Body of pancreas (tissue), 4 donors: ENCODE data around the gene KTN1. TPM values are rescaled to one million over a fixed set of nuclear protein-coding genes. Genes with fewer than 3 reads are reported as not detected.

ENCODE experiments used
- ATAC-seq: fragments of 150-250 bp; one replicate; pipeline ENCODE4 v1.9.1; 2016
- DNase-seq, 4 donors: peaks; one replicate each; pipeline ENCODE4 v3.0.0-alpha.2; 2019
- H3K27ac ChIP-seq, 4 donors: fragments of 200-600 bp; sonication (generic); 1 replicate in 3 of 4; 2 replicates in 1 of 4; pipeline versions ENCODE4 v1.5.1 to v1.6.1; 2016 to 2019; ENCODE audit warnings: mild to moderate bottlenecking in 1 of 4, mixed read lengths in 1 of 4, moderate library complexity in 1 of 4
- H3K27me3 ChIP-seq, 2 donors: fragments of 200-600 bp; sonication (generic); one replicate each; pipeline ENCODE4 v1.6.0; 2016; ENCODE audit warnings: mild to moderate bottlenecking in 1 of 2
- H3K36me3 ChIP-seq, 2 donors: fragments of 200-600 bp; sonication (generic); replicated peaks in 1 of 2; 2 replicates each; pipeline ENCODE4 v1.5.1; 2016; ENCODE audit warnings: low read depth in 2 of 2; ENCODE audit not compliant: insufficient read depth in 1 of 2
- H3K4me1 ChIP-seq: fragments of 200-600 bp; sonication (generic); one replicate; pipeline ENCODE4 v1.6.0; 2016
- H3K4me3 ChIP-seq, 2 donors: fragments of 200-600 bp; sonication (generic); 1 replicate in 1 of 2; 2 replicates in 1 of 2; pipeline ENCODE4 v1.5.1; 2016 to 2019
- H3K9me3 ChIP-seq, 3 donors: fragments of 200-600 bp; sonication (generic); 1 replicate in 2 of 3; 2 replicates in 1 of 3; pipeline ENCODE4 v1.5.1; 2016
- POLR2A ChIP-seq, 3 donors: fragments of 450-650 bp; IDR thresholded peaks; one replicate each; pipeline ENCODE4 v1.6.1; 2016; ENCODE audit warnings: antibody characterized with exemption in 3 of 3, mild to moderate bottlenecking in 2 of 3
- WGBS, 2 donors: methylation state at CpG; one replicate each; pipeline ENCODE4 v1.1.5; 2017; 5-methylcytosine and 5-hydroxymethylcytosine counted together
- intact Hi-C: fragments of 100-400 bp; cut with DNase I; formaldehyde crosslinking; loops from one replicate; pipeline ENCODE4 v1.15.1; 2023
- total RNA-seq, 2 donors: library from RNA; depleted of rRNA; stranded (reverse); fragments of >200 nt; gene quantifications; one replicate each; pipeline ENCODE4 v1.1.0, GENCODE V29; 2016
- TF ChIP-seq, protein P1 (sequence below), 7 experiments: fragments of 450-650 bp in 4 of 7; fragments of 200-600 bp in 3 of 7; sonication (generic) in 3 of 7; IDR thresholded peaks; one replicate each; pipeline ENCODE4 v1.5.1; 2016 to 2019; ENCODE audit warnings: antibody characterized with exemption in 7 of 7

The KTN1 gene
- total RNA-seq, 2 donors from 2014 or later = 57.0 to 91.8 TPM

DNA sequence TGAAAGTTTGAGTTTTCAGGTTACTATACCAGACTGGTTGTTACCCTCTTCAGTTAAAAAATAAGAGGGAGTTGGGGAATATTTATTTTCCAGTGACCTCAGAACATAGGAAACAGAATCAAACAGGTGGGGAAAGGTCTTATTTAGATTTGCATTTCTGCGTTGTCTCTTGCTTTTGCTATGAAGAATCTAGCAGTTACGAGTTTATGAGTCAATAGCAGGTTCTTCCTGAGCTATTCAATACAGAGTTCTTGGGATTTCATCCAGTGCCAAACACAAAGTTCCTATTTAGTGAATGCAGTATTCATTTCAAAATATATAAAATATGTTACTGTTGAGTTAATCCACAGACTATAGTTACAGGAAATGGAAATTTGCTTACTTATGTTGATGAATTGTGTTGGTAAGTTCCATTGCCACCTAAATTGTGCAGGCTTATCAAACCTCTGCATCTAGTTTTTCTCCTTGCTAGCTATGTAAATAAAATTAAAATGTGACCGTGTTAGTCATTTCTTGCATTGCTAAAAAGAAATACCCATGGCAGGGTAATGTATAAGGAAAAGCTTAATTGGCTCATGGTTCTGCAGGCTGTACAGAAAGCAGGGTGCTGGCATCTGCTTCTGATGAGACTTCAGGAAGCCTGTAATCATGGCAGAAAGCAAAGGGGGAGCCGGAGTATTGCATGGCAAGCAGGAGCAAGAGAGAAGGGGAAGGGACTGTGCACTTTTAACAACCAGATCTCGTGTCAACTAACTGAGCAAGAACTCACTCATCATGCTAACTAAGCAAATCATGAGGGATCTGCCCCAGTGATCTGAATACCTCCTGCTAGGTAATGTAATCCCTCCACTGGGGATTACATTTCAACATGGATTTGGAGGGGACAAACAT is 110.2 kb downstream of the KTN1 start:
- H3K36me3 ChIP-seq = no peaks in the 10 kb centered on the region
- no peaks in the 10 kb centered on the region for H3K9me3 ChIP-seq
- H3K4me3 ChIP-seq = no peak overlapping the region
- intact Hi-C loops = no loop called here
- no peaks in the 10 kb centered on the region for H3K27me3 ChIP-seq
- 79 to 81% methylated on average over 5 of the region's 5 CpGs for WGBS, 2 donors
- TF ChIP-seq, protein P1, sequence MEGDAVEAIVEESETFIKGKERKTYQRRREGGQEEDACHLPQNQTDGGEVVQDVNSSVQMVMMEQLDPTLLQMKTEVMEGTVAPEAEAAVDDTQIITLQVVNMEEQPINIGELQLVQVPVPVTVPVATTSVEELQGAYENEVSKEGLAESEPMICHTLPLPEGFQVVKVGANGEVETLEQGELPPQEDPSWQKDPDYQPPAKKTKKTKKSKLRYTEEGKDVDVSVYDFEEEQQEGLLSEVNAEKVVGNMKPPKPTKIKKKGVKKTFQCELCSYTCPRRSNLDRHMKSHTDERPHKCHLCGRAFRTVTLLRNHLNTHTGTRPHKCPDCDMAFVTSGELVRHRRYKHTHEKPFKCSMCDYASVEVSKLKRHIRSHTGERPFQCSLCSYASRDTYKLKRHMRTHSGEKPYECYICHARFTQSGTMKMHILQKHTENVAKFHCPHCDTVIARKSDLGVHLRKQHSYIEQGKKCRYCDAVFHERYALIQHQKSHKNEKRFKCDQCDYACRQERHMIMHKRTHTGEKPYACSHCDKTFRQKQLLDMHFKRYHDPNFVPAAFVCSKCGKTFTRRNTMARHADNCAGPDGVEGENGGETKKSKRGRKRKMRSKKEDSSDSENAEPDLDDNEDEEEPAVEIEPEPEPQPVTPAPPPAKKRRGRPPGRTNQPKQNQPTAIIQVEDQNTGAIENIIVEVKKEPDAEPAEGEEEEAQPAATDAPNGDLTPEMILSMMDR (IDR thresholded peaks at IDR 0.05) = no peak
- no peak for TF ChIP-seq POLR2A (IDR thresholded peaks at IDR 0.05)
- no peaks in the 10 kb centered on the region for H3K4me1 ChIP-seq
- ATAC-seq = no peak
- H3K27ac ChIP-seq = no peak overlapping the region
- no peak for DNase-seq

- H3K9me3 ChIP-seq = no peaks in the 10 kb centered on the region
- no peaks in the 10 kb centered on the region for H3K27me3 ChIP-seq
- ATAC-seq (no peak), DNase-seq (no peak)
- no peak overlapping the region for H3K4me3 ChIP-seq
- intact Hi-C loops = no loop called here
- TF ChIP-seq, protein P1 (IDR thresholded peaks at IDR 0.05) = no peak
- TF ChIP-seq POLR2A (IDR thresholded peaks at IDR 0.05) = no peak
- H3K4me1 ChIP-seq = no peaks in the 10 kb centered on the region
- no peaks in the 10 kb centered on the region for H3K36me3 ChIP-seq
- H3K27ac ChIP-seq = no peak overlapping the region
Observed at GRCh38 chr14:55691659-55692058, 111.7 kb downstream of the KTN1 start.

- Histone ChIP-seq H3K27me3 (no peaks in the 10 kb centered on the region), H3K27ac (no peak overlapping the region), H3K36me3 (no peaks in the 10 kb centered on the region), H3K4me1 (no peaks in the 10 kb centered on the region), H3K4me3 (no peak overlapping the region), H3K9me3 (no peaks in the 10 kb centered on the region)
- no peak for DNase-seq
- intact Hi-C loops = no loop called here
- WGBS, 2 donors = 73 to 78% methylated on average over 4 of the region's 4 CpGs
- TF ChIP-seq POLR2A (IDR thresholded peaks at IDR 0.05) = no peak
- TF ChIP-seq, protein P1 (IDR thresholded peaks at IDR 0.05) = no peak
- no peak for ATAC-seq
Observed at GRCh38 chr14:55693904-55694303, 113.9 kb downstream of the KTN1 start.

GRCh38 chr14:55697414-55697861 is 117.4 kb downstream of the KTN1 start:
- 83 to 85% methylated on average over 5 of the region's 5 CpGs for WGBS, 2 donors
- Histone ChIP-seq H3K9me3 (no peaks in the 10 kb centered on the region), H3K27ac (no peak overlapping the region), H3K36me3 (no peaks in the 10 kb centered on the region), H3K4me3 (no peak overlapping the region), H3K4me1 (no peaks in the 10 kb centered on the region), H3K27me3 (no peaks in the 10 kb centered on the region)
- TF ChIP-seq, protein P1 (IDR thresholded peaks at IDR 0.05) = no peak
- TF ChIP-seq POLR2A (IDR thresholded peaks at IDR 0.05) = no peak
- ATAC-seq = no peak
- intact Hi-C loops = no loop called here
- no peak for DNase-seq

DNA sequence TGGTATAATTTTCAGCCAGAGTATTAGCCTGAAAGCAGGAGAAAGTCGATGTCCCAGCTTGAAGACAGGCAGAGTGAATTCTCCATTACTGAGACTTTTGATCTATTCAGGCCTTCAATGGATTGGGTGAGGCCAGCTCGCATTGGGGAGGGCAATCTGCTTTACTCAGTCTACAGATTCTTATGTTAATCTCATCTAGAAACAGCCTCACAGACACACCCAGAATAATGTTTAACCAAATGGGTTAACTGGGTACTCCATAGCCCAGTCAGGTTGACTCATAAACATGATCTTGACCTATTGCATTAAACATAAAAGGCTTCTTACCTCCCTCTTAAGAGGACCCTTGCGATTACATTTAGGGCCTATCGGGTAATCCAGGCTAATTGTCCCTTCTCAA is 118.0 kb downstream of the KTN1 start:
- Histone ChIP-seq H3K9me3 (no peaks in the 10 kb centered on the region), H3K4me3 (no peak overlapping the region), H3K4me1 (no peaks in the 10 kb centered on the region), H3K27me3 (no peaks in the 10 kb centered on the region), H3K36me3 (no peaks in the 10 kb centered on the region), H3K27ac (no peak overlapping the region)
- WGBS, 2 donors = 92% methylated on average over 4 of the region's 4 CpGs
- intact Hi-C loops = no loop called here
- TF ChIP-seq, protein P1 (IDR thresholded peaks at IDR 0.05) = no peak
- no peak for TF ChIP-seq POLR2A (IDR thresholded peaks at IDR 0.05)
- ATAC-seq (no peak), DNase-seq (no peak)
